ENCODE measurements around the gene WDPCP.

DNA sequence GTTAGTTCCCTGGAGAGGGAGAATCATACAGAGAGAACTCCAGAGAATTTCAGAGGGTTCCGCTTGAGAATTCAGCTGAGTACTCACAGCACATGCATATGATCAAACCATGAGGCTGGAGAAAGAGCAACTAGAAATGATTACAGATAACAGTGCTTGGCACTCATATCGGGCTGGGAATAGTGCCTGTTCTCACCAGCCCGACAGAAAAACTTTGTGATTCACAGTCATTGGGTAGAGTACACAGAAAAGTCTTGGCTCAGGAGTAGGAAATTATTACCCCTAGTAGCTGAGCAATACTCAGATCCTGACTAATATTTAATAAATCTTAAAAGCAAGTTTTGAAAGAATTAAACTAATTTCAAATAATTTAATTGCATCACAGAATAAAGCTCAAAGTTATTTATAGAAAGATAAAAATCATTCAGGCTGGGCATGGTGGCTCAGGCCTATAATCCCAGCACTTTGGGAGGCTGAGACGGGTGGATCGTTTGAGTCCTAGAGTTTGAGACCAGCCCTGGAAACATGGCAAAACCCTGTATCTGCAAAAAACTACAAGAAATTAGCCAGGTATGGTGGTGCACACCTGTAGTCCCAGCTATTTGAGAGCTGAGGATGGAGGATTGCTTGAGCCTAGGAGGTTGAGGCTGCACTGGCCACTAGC lies 6.8 kb downstream of the WDPCP start:
- TF ChIP-seq, protein P1, sequence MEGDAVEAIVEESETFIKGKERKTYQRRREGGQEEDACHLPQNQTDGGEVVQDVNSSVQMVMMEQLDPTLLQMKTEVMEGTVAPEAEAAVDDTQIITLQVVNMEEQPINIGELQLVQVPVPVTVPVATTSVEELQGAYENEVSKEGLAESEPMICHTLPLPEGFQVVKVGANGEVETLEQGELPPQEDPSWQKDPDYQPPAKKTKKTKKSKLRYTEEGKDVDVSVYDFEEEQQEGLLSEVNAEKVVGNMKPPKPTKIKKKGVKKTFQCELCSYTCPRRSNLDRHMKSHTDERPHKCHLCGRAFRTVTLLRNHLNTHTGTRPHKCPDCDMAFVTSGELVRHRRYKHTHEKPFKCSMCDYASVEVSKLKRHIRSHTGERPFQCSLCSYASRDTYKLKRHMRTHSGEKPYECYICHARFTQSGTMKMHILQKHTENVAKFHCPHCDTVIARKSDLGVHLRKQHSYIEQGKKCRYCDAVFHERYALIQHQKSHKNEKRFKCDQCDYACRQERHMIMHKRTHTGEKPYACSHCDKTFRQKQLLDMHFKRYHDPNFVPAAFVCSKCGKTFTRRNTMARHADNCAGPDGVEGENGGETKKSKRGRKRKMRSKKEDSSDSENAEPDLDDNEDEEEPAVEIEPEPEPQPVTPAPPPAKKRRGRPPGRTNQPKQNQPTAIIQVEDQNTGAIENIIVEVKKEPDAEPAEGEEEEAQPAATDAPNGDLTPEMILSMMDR (IDR thresholded peaks at IDR 0.05), result no peak
- TF ChIP-seq POLR2AphosphoS5 (IDR thresholded peaks at IDR 0.05; ENCODE audit: insufficient read depth in 1 of 2, low read depth in 1 of 2) (no peak), POLR2A (IDR thresholded peaks at IDR 0.05) (no peak)

All from vagina (tissue), 2 donors.